GM21529 (cell line): Measurements from ENCODE around the gene FBXL17.

Source experiments
- ATAC-seq: cut with Tn5 transposase; IDR thresholded peaks from one replicate; pipeline ENCODE4 v1.9.1; 2021; ENCODE audit not compliant: unreplicated experiment

Gene FBXL17

GRCh38 chr5:107929080-107929479 is 452.8 kb downstream of the FBXL17 start:
- ATAC-seq: no peak

GRCh38 chr5:107926121-107926520 is 455.8 kb downstream of the FBXL17 start:
- no peak for ATAC-seq

GRCh38 chr5:107925200-107925599 is 456.7 kb downstream of the FBXL17 start:
- no peak for ATAC-seq

GRCh38 chr5:107919969-107920368 is 461.9 kb downstream of the FBXL17 start:
- peak; percentile 59 for ATAC-seq

- ATAC-seq: no peak
Measured at GRCh38 chr5:107919361-107919760, 462.5 kb downstream of the FBXL17 start.

- no peak for ATAC-seq
Measured at GRCh38 chr5:107917983-107918382, 463.9 kb downstream of the FBXL17 start.

GRCh38 chr5:107916731-107917725 is 464.9 kb downstream of the FBXL17 start:
- ATAC-seq: no peak

- no peak for ATAC-seq
Measured at GRCh38 chr5:107915176-107915812, 466.6 kb downstream of the FBXL17 start.

GRCh38 chr5:107913494-107913893 is 468.4 kb downstream of the FBXL17 start:
- no peak for ATAC-seq

- ATAC-seq: no peak
Measured at GRCh38 chr5:107900721-107901120, 481.2 kb downstream of the FBXL17 start.

- ATAC-seq: no peak
Measured at GRCh38 chr5:107894361-107894760, 487.5 kb downstream of the FBXL17 start.

GRCh38 chr5:107893642-107894041 is 488.3 kb downstream of the FBXL17 start:
- ATAC-seq: no peak

- no peak for ATAC-seq
Measured at GRCh38 chr5:107889387-107889786, 492.5 kb downstream of the FBXL17 start.

GRCh38 chr5:107888541-107888940 is 493.4 kb downstream of the FBXL17 start:
- no peak for ATAC-seq

GRCh38 chr5:107887166-107887943 is 494.5 kb downstream of the FBXL17 start:
- ATAC-seq: no peak

GRCh38 chr5:107885601-107886000 is 496.3 kb downstream of the FBXL17 start:
- ATAC-seq: no peak

- no peak for ATAC-seq
Measured at GRCh38 chr5:107884871-107885270, 497.0 kb downstream of the FBXL17 start.

GRCh38 chr5:107878661-107879060 is 503.2 kb downstream of the FBXL17 start:
- no peak for ATAC-seq

- no peak for ATAC-seq
Measured at GRCh38 chr5:107876906-107877305, 505.0 kb downstream of the FBXL17 start.

GRCh38 chr5:107876261-107876660 is 505.6 kb downstream of the FBXL17 start:
- no peak for ATAC-seq

- no peak for ATAC-seq
Measured at GRCh38 chr5:107875833-107876232, 506.1 kb downstream of the FBXL17 start.
